A549 (cell line): Measurements from ENCODE around the gene TRNT1. TPM values are rescaled to one million over a fixed set of nuclear protein-coding genes. Genes with fewer than 3 reads are reported as not detected.

Experiments
- ATAC-seq, 2 experiments: fragments of 200-7000 bp in 1 of 2; fragments of >200 bp in 1 of 2; cut with Nextera tagmentation in 1 of 2; cut with Tn5 transposase in 1 of 2; 3 replicates each; pipeline versions ENCODE4 v1.8.0 to v1.9.1; 2018 to 2020; ENCODE audit warnings: mild to moderate bottlenecking in 1 of 2, moderate library complexity in 1 of 2
- CTCF ChIA-PET: fragments of 300-600 bp; sonication (Branson Sonifier 250); formaldehyde crosslinking; extraction: SDS; loops from one replicate; lab custom pipeline; 2021; ENCODE audit warnings: antibody characterized with exemption, inconsistent platforms; lab: Yijun Ruan, JAX
- POLR2A ChIA-PET: fragments of 350-600 bp; formaldehyde crosslinking; extraction: SDS; loops from one replicate; lab custom pipeline; 2021; ENCODE audit warnings: antibody characterized with exemption, inconsistent platforms; lab: Yijun Ruan, JAX
- DNase-seq, 2 experiments: peaks; one replicate each; pipeline versions ENCODE4 v3.0.0 to v3.0.0-alpha.2; 2011 to 2016; ENCODE audit warnings: low read depth in 1 of 2, low spot score in 1 of 2
- FAIRE-seq: peaks from 2 replicates; lab custom pipeline; 2011; peaks lifted over from hg19 to GRCh38; lab: Jason Lieb, UNC
- H3K27ac ChIP-seq, 2 experiments: fragments of >200 bp; sonication (Bioruptor Twin); formaldehyde crosslinking; 3 replicates each; pipeline ENCODE4 v1.5.1; 2016 to 2017
- H3K4me1 ChIP-seq: fragments of >200 bp; sonication (Bioruptor Twin); formaldehyde crosslinking; 3 replicates; pipeline ENCODE4 v1.6.1; 2016
- H3K4me2 ChIP-seq: fragments of >200 bp; sonication (Bioruptor Twin); formaldehyde crosslinking; 3 replicates; pipeline ENCODE4 v1.6.1; 2016
- H3K4me3 ChIP-seq: fragments of >200 bp; sonication (Bioruptor Twin); formaldehyde crosslinking; 3 replicates; pipeline ENCODE4 v1.5.1; 2016
- H3K9me3 ChIP-seq: fragments of >200 bp; sonication (Bioruptor Twin); formaldehyde crosslinking; 3 replicates; pipeline ENCODE4 v1.6.1; 2016
- ATOH8 ChIP-seq: fragments of 250-450 bp; sonication (Bioruptor Pico); IDR thresholded peaks from 2 replicates; pipeline ENCODE4 v1.5.0; 2020; ENCODE audit warnings: low read depth, mild to moderate bottlenecking, moderate library complexity
- BHLHE40 ChIP-seq: IDR thresholded peaks from 2 replicates; pipeline ENCODE4 v1.6.1; 2012; ENCODE audit warnings: low read depth, low read length, inconsistent platforms
- CHD2 ChIP-seq: fragments of 150-350 bp; IDR thresholded peaks from 2 replicates; pipeline ENCODE4 v1.6.1; 2014; ENCODE audit warnings: low read length; ENCODE audit not compliant: partially characterized antibody
- CHD4 ChIP-seq: fragments of 200-600 bp; sonication (generic); IDR thresholded peaks from 2 replicates; pipeline ENCODE4 v1.6.1; 2016; ENCODE audit warnings: antibody characterized with exemption, mild to moderate bottlenecking, borderline replicate concordance
- EHF ChIP-seq: fragments of 250-450 bp; sonication (Bioruptor Pico); IDR thresholded peaks from 2 replicates; pipeline ENCODE4 v1.5.0; 2020; ENCODE audit warnings: mild to moderate bottlenecking
- ESRRA ChIP-seq: fragments of 150-350 bp; IDR thresholded peaks from 2 replicates; pipeline ENCODE4 v1.6.1; 2014; ENCODE audit warnings: mild to moderate bottlenecking, low read length, borderline replicate concordance
- FOXS1 ChIP-seq: fragments of 250-450 bp; sonication (Bioruptor Pico); IDR thresholded peaks from 2 replicates; pipeline ENCODE4 v1.5.0; 2020; ENCODE audit warnings: mild to moderate bottlenecking, moderate library complexity
- HES2 ChIP-seq: fragments of >200 bp; sonication (Bioruptor Twin); formaldehyde crosslinking; IDR thresholded peaks from 2 replicates; pipeline ENCODE4 v1.6.1; 2016
- HOXB5 ChIP-seq: fragments of 250-450 bp; sonication (Bioruptor Pico); IDR thresholded peaks from 2 replicates; pipeline ENCODE4 v1.5.0; 2020; ENCODE audit warnings: mild to moderate bottlenecking, moderate library complexity
- JUN ChIP-seq, 2 experiments: fragments of >200 bp; sonication (Bioruptor Twin); formaldehyde crosslinking; IDR thresholded peaks; 2 replicates in 1 of 2; 3 replicates in 1 of 2; pipeline ENCODE4 v1.6.1; 2016 to 2017
- JUNB ChIP-seq: fragments of >200 bp; sonication (Bioruptor Twin); formaldehyde crosslinking; IDR thresholded peaks from 2 replicates; pipeline ENCODE4 v1.6.1; 2016
- KDM5A ChIP-seq: fragments of 200-600 bp; sonication (generic); IDR thresholded peaks from 2 replicates; pipeline ENCODE4 v1.6.1; 2016; ENCODE audit warnings: antibody characterized with exemption, mild to moderate bottlenecking
- MAZ ChIP-seq: fragments of 150-350 bp; IDR thresholded peaks from 2 replicates; pipeline ENCODE4 v1.6.1; 2014; ENCODE audit warnings: antibody characterized with exemption, low read depth, low read length, borderline replicate concordance
- NFE2L2 ChIP-seq: fragments of 150-350 bp; conservative IDR thresholded peaks from 2 replicates; pipeline ENCODE4 v1.6.1; 2014; ENCODE audit warnings: low read length
- NR3C1 ChIP-seq: fragments of >200 bp; sonication (Bioruptor Twin); formaldehyde crosslinking; IDR thresholded peaks from 3 replicates; pipeline ENCODE4 v1.6.1; 2017
- POLR2AphosphoS2 ChIP-seq: conservative IDR thresholded peaks from 2 replicates; pipeline ENCODE4 v1.6.1; 2012; ENCODE audit warnings: low read length, improper control_type of control experiment, inconsistent platforms
- RAD21 ChIP-seq, 2 experiments: fragments of >200 bp in 1 of 2; sonication (Bioruptor Twin) in 1 of 2; formaldehyde crosslinking in 1 of 2; IDR thresholded peaks in 1 of 2; conservative IDR thresholded peaks in 1 of 2; 2 replicates in 1 of 2; 3 replicates in 1 of 2; pipeline ENCODE4 v1.6.1; 2012 to 2018; ENCODE audit warnings: inconsistent platforms in 1 of 2
- RARB ChIP-seq: fragments of 250-450 bp; sonication (Bioruptor Pico); IDR thresholded peaks from 2 replicates; pipeline ENCODE4 v1.8.0; 2021; ENCODE audit warnings: mild to moderate bottlenecking, moderate library complexity
- SMC3 ChIP-seq: fragments of >200 bp; sonication (Bioruptor Twin); formaldehyde crosslinking; IDR thresholded peaks from 3 replicates; pipeline ENCODE4 v1.6.1; 2018; ENCODE audit warnings: inconsistent platforms
- SREBF2 ChIP-seq: fragments of 450-650 bp; IDR thresholded peaks from 2 replicates; pipeline ENCODE4 v1.6.1; 2014; ENCODE audit warnings: mild to moderate bottlenecking, moderate library complexity
- TFCP2L1 ChIP-seq: fragments of 250-450 bp; sonication (Bioruptor Pico); IDR thresholded peaks from 2 replicates; pipeline ENCODE4 v1.5.0; 2021; ENCODE audit warnings: mild to moderate bottlenecking
- ZFP36 ChIP-seq: fragments of 450-650 bp; IDR thresholded peaks from 2 replicates; pipeline ENCODE4 v1.6.1; 2014; ENCODE audit warnings: borderline replicate concordance; ENCODE audit not compliant: partially characterized antibody
- WGBS: methylation state at CpG from one replicate; pipeline ENCODE4 v1.1.6; 2017; ENCODE audit errors: missing lambda C conversion rate; 5-methylcytosine and 5-hydroxymethylcytosine counted together
- polyA plus RNA-seq, 4 experiments: library from polyadenylated mRNA; depleted of rRNA in 3 of 4; stranded (reverse); fragments of >200 nt; fragmentation: RNase III in 1 of 4; extraction: RNeasy Plus Mini Kit Qiagen cat#74134 plus additional on column Dnase treatment in 1 of 4; gene quantifications; 2 replicates in 3 of 4; 3 replicates in 1 of 4; pipeline ENCODE4 v1.2.3, GENCODE V29; 2011 to 2017
- TF ChIP-seq, protein P1 (sequence below): fragments of 200-600 bp; sonication (generic); IDR thresholded peaks from 2 replicates; pipeline ENCODE4 v1.6.1; 2016; ENCODE audit warnings: antibody characterized with exemption, mild to moderate bottlenecking, moderate library complexity
- TF ChIP-seq, protein P2 (sequence below): IDR thresholded peaks from 2 replicates; pipeline ENCODE4 v1.6.1; 2012

TRNT1 gene
- polyA plus RNA-seq, 2 of the 4 experiments (the other 2 are of a cell fraction): 25.7 to 32.0 TPM

- TF ChIP-seq HES2 (no peak), EHF (CRISPR knock-in tag) (no peak), ZFP36 (no peak), TFCP2L1 (CRISPR knock-in tag) (no peak), MAZ (no peak), ESRRA (no peak), CHD2 (no peak), NR3C1 (no peak), SMC3 (no peak; the same call in 2 of the 3 replicates), RARB (CRISPR knock-in tag) (no peak)
- TF ChIP-seq, all 56 proteins: peak for 12
Observed at GRCh38 chr3:3179407-3180094, 52.8 kb downstream of the TRNT1 start, which contains the start of gene CRBN (continued).

DNA sequence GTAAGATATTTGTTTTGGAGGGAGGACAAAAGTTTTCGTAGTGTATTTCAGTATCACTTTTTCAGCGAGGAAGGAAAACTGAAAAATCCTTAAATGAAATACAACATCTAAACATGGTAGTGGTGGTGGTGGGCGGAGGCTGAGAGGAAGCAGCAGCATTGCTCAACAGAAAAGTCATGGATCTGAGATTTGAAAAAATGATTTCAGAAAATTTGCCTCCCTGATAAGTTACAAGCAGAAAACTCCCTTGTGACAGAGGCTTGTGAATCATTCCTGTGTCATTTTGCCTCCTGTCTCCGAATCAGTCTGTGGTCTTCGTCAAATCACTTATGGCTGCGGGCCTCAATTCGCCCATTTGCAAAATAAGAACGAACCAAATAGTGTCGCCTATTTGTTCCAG is 53.7 kb downstream of the TRNT1 start:
- no peaks in the 10 kb centered on the region for H3K9me3 ChIP-seq
- CTCF ChIA-PET: interaction anchor here (1.7 kb wide), 1 partner anchor 9 kb away, joined by 5 read pairs; no protein-coding TSS in a partner anchor
- no peak for DNase-seq
- TF ChIP-seq NFE2L2 (no peak), NR3C1 (no peak), FOXS1 (no peak), SREBF2 (no peak), CHD2 (no peak), TFCP2L1 (CRISPR knock-in tag) (no peak), BHLHE40 (no peak), HOXB5 (CRISPR knock-in tag) (no peak), EHF (CRISPR knock-in tag) (no peak), KDM5A (no peak), ESRRA (no peak), POLR2AphosphoS2 (no peak)
- TF ChIP-seq, protein P1, sequence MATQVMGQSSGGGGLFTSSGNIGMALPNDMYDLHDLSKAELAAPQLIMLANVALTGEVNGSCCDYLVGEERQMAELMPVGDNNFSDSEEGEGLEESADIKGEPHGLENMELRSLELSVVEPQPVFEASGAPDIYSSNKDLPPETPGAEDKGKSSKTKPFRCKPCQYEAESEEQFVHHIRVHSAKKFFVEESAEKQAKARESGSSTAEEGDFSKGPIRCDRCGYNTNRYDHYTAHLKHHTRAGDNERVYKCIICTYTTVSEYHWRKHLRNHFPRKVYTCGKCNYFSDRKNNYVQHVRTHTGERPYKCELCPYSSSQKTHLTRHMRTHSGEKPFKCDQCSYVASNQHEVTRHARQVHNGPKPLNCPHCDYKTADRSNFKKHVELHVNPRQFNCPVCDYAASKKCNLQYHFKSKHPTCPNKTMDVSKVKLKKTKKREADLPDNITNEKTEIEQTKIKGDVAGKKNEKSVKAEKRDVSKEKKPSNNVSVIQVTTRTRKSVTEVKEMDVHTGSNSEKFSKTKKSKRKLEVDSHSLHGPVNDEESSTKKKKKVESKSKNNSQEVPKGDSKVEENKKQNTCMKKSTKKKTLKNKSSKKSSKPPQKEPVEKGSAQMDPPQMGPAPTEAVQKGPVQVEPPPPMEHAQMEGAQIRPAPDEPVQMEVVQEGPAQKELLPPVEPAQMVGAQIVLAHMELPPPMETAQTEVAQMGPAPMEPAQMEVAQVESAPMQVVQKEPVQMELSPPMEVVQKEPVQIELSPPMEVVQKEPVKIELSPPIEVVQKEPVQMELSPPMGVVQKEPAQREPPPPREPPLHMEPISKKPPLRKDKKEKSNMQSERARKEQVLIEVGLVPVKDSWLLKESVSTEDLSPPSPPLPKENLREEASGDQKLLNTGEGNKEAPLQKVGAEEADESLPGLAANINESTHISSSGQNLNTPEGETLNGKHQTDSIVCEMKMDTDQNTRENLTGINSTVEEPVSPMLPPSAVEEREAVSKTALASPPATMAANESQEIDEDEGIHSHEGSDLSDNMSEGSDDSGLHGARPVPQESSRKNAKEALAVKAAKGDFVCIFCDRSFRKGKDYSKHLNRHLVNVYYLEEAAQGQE: no peak
- 76% methylated on average over 9 of the region's 9 CpGs for WGBS
- H3K4me2 ChIP-seq: no peak overlapping the region
- ATAC-seq: no peak
- H3K4me3 ChIP-seq: no peak overlapping the region
- H3K4me1 ChIP-seq: peaks cover 11% of the 10 kb centered on the region
- POLR2A ChIA-PET: no interaction called here
- no peak overlapping the region for H3K27ac ChIP-seq
- FAIRE-seq: no peak

DNA sequence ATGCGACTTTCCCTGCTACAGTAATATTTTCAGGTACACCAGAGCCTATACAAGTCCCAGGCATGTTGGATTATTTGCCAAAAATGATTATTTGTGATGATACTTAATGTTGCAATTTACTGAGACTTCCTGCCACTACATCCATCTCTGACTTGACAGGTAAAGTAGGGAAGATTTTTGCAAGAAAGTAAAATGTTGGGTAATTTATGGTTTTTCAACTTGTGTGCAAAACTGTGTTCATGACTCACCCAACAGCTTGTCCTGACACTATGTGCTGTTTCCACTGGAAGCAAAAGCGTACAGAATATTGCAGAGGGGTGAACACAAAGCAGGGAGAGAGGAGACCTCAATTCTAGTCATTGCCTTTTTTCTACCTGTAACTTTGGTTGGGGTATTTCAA is 58.1 kb downstream of the TRNT1 start:
- H3K4me2 ChIP-seq: no peak overlapping the region
- H3K27ac ChIP-seq: no peak overlapping the region
- ATAC-seq (no peak), FAIRE-seq (no peak)
- WGBS: 0% methylated on average over 2 of the region's 2 CpGs
- ChIA-PET CTCF (interaction anchor here (2.0 kb wide), 1 partner anchor 16 kb away, joined by 5 read pairs; no protein-coding TSS in a partner anchor), POLR2A (no interaction called here)
- TF ChIP-seq CHD4: no peak
- TF ChIP-seq KDM5A: no peak
- TF ChIP-seq, protein P2, sequence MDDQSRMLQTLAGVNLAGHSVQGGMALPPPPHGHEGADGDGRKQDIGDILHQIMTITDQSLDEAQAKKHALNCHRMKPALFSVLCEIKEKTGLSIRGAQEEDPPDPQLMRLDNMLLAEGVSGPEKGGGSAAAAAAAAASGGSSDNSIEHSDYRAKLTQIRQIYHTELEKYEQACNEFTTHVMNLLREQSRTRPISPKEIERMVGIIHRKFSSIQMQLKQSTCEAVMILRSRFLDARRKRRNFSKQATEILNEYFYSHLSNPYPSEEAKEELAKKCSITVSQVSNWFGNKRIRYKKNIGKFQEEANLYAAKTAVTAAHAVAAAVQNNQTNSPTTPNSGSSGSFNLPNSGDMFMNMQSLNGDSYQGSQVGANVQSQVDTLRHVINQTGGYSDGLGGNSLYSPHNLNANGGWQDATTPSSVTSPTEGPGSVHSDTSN: no peak
- TF ChIP-seq JUN (IDR thresholded peaks at IDR 0.05): no peak
- TF ChIP-seq ATOH8 (CRISPR knock-in tag): no peak
- no peak for TF ChIP-seq RAD21 (conservative IDR thresholded peaks at IDR 0.05 in 1 of 2, IDR thresholded peaks at IDR 0.05 in 1 of 2)
- TF ChIP-seq JUNB: no peak
- TF ChIP-seq, all 56 proteins: peak for 0
- no peak for DNase-seq
- no peaks in the 10 kb centered on the region for H3K4me1 ChIP-seq
- H3K9me3 ChIP-seq: peaks cover 6% of the 10 kb centered on the region; the same call in 1 of the 3 replicates
- H3K4me3 ChIP-seq: no peak overlapping the region
